Stimulated activated CD8-positive, alpha-beta memory T cell treated with anti-CD3 and anti-CD28 coated beads, Interleukin-15, amount 100 ng/mL, for 4 hours (primary cell): Measurements from ENCODE around the gene TP53BP2.

Experiments
- DNase-seq, 2 donors: peaks; one replicate each; pipeline ENCODE4 v3.0.0-alpha.2; 2020; ENCODE audit warnings: low read depth in 2 of 2

Gene TP53BP2

GRCh38 chr1:223802032-223802431 lies 43.7 kb downstream of the TP53BP2 start:
- DNase-seq, result no peak

GRCh38 chr1:223796210-223796609 lies 49.5 kb downstream of the TP53BP2 start:
- no peak for DNase-seq

GRCh38 chr1:223794136-223794880 lies 51.4 kb downstream of the TP53BP2 start:
- no peak for DNase-seq

- no peak for DNase-seq
These were observed 52.0 kb downstream of the TP53BP2 start for GRCh38 chr1:223793716-223794115.

- DNase-seq, result no peak
These were observed 53.7 kb downstream of the TP53BP2 start for GRCh38 chr1:223792046-223792445.

GRCh38 chr1:223788746-223789415 lies 56.9 kb downstream of the TP53BP2 start:
- no peak for DNase-seq

- no peak for DNase-seq
These were observed 59.9 kb downstream of the TP53BP2 start for GRCh38 chr1:223785808-223786207.

- DNase-seq, result no peak
These were observed 61.2 kb downstream of the TP53BP2 start for GRCh38 chr1:223784541-223784940.

GRCh38 chr1:223783676-223784075 lies 62.1 kb downstream of the TP53BP2 start:
- no peak for DNase-seq

- no peak for DNase-seq
These were observed 64.8 kb downstream of the TP53BP2 start for GRCh38 chr1:223780949-223781348.

- no peak for DNase-seq
These were observed 65.4 kb downstream of the TP53BP2 start for GRCh38 chr1:223780318-223780717.

GRCh38 chr1:223776826-223777454 lies 68.8 kb downstream of the TP53BP2 start:
- DNase-seq, result no peak

- DNase-seq, result peak in 1 of 2 donors; percentile 10
These were observed 69.5 kb downstream of the TP53BP2 start for GRCh38 chr1:223776075-223776814.

- DNase-seq, result no peak
These were observed 70.1 kb downstream of the TP53BP2 start for GRCh38 chr1:223775711-223776074.

GRCh38 chr1:223775054-223775453 lies 70.7 kb downstream of the TP53BP2 start:
- no peak for DNase-seq

- DNase-seq, result no peak
These were observed 71.5 kb downstream of the TP53BP2 start for GRCh38 chr1:223774134-223774814.

GRCh38 chr1:223772771-223773160 lies 73.0 kb downstream of the TP53BP2 start:
- DNase-seq, result no peak

- DNase-seq, result no peak
These were observed 73.7 kb downstream of the TP53BP2 start for GRCh38 chr1:223771814-223772770.

- no peak for DNase-seq
These were observed 74.3 kb downstream of the TP53BP2 start for GRCh38 chr1:223771469-223771813.

- DNase-seq, result no peak
These were observed 75.0 kb downstream of the TP53BP2 start for GRCh38 chr1:223770621-223771315.
